Astrocyte of the cerebellum (primary cell): ENCODE data around the gene BDH1.

ENCODE experiments used
- DNase-seq: peaks from one replicate; pipeline ENCODE4 v3.0.0-alpha.2; 2011; ENCODE audit warnings: low read depth
- H3K4me3 ChIP-seq: 2 replicates; pipeline ENCODE4 v1.5.1; 2011; ENCODE audit warnings: mild to moderate bottlenecking, low read depth, low read length, moderate library complexity
- in situ Hi-C: cut with HindIII; loops from 2 replicates; pipeline ENCODE4 v1.10.0; 2017; ENCODE audit warnings: low sequenced_read_pairs
- TF ChIP-seq, protein P1 (sequence below): IDR thresholded peaks from 2 replicates; pipeline ENCODE4 v1.5.1; 2012; ENCODE audit warnings: low read length, low read depth, moderate library complexity, mild to moderate bottlenecking; ENCODE audit errors: missing control alignments

Gene BDH1

DNA sequence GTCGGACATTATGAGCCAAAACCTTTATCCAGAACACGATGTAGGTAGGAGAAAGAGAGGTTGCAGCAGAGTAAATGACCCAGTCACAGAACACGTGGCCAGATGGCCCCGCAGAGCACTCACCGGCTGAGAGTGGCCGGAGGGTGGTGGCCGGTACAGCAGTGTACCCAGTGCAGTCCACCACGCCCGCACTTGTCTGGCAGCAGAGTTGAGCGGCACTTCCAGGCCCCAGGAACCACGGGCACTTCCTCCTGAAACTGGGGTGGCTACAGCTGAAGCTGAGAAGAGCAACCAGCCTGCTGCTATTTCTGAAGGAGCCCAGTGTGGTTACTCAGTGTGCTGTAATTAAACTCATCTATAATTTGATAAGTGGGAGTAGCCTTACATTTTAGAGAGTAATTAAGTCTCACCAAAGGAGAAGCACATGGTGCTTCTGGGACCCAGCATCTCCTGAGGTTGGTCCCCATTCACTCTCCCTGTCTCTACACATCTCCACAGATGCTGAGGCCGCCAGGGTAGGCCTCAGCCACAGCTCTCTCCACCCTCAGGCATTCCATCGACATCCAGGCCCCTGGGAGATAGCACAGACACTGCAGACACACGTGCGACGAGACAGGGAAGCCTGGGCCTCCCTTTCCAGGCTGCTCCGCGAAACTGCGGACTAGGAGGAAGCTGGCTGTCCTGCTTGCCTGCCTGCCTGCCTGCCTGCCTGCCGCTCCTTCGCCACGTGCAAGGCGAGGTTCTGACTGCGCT lies 49.8 kb downstream of the BDH1 start:
- TF ChIP-seq, protein P1, sequence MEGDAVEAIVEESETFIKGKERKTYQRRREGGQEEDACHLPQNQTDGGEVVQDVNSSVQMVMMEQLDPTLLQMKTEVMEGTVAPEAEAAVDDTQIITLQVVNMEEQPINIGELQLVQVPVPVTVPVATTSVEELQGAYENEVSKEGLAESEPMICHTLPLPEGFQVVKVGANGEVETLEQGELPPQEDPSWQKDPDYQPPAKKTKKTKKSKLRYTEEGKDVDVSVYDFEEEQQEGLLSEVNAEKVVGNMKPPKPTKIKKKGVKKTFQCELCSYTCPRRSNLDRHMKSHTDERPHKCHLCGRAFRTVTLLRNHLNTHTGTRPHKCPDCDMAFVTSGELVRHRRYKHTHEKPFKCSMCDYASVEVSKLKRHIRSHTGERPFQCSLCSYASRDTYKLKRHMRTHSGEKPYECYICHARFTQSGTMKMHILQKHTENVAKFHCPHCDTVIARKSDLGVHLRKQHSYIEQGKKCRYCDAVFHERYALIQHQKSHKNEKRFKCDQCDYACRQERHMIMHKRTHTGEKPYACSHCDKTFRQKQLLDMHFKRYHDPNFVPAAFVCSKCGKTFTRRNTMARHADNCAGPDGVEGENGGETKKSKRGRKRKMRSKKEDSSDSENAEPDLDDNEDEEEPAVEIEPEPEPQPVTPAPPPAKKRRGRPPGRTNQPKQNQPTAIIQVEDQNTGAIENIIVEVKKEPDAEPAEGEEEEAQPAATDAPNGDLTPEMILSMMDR = no peak
- DNase-seq = no peak
- in situ Hi-C loops = no loop called here
- H3K4me3 ChIP-seq = no peak overlapping the region

- TF ChIP-seq, protein P1 = no peak
- DNase-seq = no peak
- no peak overlapping the region for H3K4me3 ChIP-seq
- in situ Hi-C loops = no loop called here
These were observed 51.1 kb downstream of the BDH1 start for GRCh38 chr3:197504641-197505121.

DNA sequence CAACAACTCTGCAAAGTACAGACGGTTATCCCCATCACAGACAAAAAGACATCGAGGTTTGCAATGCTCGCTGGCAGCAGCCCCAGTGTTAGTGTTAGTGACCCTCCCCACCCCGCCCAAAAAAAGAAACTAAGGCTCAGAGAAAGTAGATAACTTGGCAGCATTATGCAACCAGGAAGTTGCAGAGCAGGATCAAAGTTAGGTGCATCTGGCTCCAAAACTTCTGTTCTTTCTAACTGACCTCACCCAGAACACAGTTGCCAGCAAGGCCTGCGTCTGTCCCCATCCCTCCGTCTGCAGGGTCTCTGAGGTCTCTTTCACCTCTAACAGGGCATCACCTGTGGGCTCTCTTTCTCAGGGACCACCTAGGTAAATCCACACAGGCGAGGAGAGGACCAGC lies 51.5 kb downstream of the BDH1 start:
- TF ChIP-seq, protein P1 = no peak
- no peak overlapping the region for H3K4me3 ChIP-seq
- in situ Hi-C loops = no loop called here
- DNase-seq = no peak

DNA sequence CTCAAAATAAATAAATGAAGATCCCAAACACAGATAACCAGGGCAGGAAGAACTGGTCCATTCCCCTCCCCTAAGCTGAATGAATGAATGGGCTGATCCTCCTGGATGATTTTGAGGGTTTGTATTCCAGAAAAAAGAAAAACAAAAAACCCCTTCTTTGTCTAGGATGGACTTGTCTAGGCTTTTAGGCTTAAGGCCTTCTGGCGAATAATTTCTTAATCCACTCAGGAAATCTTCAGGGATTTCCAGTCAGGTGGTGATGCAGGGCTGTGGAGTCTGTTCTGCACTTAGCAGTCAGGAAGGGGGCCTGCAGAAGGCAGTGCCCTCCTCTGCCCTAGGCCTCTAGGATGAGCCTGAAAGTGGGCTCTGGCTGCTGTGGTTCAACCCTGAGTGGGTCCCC lies 52.1 kb downstream of the BDH1 start:
- TF ChIP-seq, protein P1 = no peak
- in situ Hi-C loops = no loop called here
- no peak overlapping the region for H3K4me3 ChIP-seq
- no peak for DNase-seq

GRCh38 chr3:197501879-197502620 lies 53.7 kb downstream of the BDH1 start:
- TF ChIP-seq, protein P1 = peak; percentile 67
- in situ Hi-C loops = no loop called here
- no peak for DNase-seq
- H3K4me3 ChIP-seq = no peak overlapping the region

DNA sequence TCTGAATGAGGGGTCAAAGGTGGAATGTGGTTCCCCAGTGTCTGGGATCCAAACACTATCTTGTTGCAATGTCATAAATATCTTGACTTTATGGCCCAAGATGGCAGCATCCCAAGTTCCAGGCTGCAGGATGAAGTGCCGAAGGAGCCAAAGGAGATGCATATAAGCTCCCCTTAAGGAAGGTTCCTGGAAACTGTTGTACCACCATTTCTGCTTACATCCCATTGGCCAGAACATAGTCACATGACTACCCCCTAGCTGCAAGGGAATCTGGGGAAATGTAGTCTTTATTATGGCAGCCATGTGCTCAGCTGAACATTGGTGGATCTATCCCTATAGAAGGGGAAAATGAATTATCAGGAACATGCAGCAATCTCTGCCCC lies 54.3 kb downstream of the BDH1 start:
- in situ Hi-C loops = no loop called here
- TF ChIP-seq, protein P1 = no peak
- H3K4me3 ChIP-seq = no peak overlapping the region
- no peak for DNase-seq
